ENCODE measurements around the gene CA6.
"Not testable (repeated sequence)": the region's sequence is repeated elsewhere in the genome, so short reads cannot be mapped to it uniquely, and the experiment has no call there.

CA6 gene

DNA sequence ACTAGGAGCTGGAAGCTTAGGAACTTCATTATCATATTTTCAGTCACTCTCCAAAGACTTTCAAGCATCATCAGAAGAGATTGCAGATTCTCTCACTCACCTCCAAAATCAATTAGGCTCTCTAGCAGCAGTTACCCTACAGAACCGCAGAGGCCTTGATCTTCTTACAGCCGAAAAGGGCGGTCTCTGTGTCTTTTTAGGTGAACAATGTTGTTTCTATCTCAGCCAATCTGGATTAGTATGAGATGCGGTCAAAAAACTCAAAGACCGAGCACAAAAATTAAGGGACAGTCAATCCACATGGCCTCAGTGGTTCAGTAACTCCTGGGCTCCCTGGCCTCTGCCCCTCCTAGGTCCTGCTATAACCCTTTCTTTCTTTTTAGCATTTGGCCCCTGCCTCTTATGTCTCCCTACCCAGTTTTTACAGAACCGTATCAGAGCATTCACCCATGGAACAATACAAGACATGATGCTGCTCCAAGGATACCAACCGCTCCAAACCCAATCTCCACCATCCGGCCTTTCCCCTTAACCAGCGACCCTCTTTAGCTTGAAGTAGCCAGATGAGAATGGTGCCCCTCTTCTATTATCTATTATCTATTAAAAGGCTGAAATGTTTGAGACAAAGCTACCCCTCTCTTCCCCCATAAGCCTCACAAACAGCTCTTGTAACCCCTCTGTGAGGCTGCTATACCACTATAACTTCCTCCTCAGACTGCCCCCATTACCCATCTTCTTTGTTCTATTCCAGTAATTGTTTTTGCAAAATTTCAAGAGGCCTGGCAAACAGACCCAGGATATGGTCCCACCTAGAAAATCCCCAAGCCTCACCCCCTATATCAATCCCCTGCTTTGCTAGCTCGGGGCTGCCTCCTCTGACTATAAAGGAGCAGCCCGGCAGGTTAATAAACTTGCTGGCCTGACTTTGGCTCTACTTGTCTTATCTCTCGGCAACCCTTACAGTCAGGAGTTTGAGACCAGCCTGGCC, 18.7 kb upstream of the CA6 start:
- no peak for DNase-seq (ENCODE audit: low read depth)

DNA sequence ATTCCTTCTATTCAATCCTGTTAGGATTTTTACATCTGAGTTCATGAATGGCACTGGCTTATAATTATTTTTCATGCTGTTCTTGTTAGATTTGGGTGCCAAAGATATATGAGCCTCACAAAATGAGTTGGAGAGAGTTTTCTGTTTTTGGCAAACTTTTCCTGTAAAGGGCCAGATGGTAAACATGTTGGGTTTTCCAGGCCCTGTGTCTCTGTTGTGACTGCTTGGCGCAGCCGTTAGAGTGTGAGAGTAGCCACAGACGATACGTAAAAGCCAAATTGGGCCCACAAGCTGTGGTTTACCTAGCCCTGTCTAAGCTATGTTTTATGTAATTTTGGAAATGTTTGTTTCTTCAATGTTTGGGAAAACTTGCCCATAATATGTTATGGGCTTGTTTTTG, 15.6 kb upstream of the CA6 start:
- DNase-seq (ENCODE audit: low read depth) = no peak

DNA sequence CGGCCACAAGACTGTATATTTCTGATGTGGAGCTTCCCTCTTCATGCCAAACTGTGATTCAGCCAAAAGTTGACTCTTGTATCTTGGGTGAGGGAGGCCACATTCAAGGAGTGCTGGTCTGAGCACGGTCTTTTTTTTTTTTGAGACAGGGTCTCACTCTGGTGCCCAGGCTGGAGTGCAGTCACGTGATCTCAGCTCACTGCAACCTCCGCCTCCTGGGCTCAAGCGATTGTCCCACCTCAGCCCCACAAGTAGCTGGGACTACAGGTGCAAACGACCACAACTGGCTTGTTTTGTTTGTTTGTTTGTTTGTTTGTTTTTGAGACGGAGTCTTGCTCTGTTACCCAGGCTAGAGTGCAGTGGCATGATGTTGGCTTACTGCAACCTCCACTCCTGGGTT, 8.6 kb upstream of the CA6 start:
- not testable (repeated sequence) for DNase-seq (ENCODE audit: low read depth)

DNA sequence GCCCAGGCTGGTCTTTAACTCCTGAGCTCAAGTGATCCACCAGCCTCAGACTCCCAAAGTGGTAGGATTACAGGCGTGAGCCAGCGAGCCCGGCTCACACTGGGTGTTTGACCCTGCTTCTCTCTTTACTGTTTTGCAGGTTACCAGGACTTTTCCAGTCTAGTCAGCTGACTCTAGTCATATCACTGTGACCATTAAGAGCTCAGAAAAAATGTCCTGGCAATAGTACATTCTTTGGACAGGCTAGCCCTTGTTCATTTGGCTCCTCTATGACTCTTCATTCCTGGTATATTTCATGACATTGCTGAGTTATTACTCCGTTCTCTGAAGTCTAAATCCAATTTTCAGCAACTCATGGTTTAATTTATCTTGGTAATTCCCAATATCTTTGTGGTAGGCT, 8.0 kb upstream of the CA6 start:
- peak; percentile 3 for DNase-seq (ENCODE audit: low read depth)

DNA sequence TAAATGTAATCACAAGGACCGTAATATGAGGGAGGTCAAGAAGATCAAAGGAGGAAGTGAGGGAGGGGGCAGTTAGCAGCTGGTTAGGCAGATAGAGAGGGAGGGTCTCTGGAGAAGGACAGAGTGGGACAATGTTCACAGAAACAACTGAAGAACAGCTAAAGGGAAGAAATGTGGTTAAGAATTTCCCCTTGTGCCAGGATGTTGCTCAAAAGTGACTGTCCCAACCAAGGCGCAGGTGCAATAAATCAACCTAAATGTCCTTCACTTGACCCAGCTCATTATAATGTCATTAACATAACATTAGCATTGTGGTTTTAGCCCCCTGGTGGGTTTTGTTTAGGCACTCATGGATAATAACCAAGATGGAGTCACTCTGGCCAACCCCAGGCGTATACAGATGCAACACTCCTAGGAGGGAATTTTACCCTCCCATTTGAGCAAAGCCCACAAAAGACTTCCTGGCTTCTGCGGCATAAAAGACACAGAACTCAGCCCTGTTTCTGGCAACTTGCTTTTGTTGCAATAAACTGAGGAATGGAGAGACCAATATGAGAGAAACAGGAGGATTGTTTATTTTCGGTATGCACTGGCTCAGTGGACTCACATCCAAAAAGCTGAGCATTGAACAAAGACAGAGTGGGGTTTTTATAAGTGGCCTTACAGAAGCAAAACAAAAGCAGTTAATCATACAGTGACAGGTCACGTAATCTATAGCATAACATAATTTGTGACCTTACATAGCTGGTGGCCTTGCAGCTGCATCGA, 7.3 kb upstream of the CA6 start:
- DNase-seq (ENCODE audit: low read depth) = no peak

DNA sequence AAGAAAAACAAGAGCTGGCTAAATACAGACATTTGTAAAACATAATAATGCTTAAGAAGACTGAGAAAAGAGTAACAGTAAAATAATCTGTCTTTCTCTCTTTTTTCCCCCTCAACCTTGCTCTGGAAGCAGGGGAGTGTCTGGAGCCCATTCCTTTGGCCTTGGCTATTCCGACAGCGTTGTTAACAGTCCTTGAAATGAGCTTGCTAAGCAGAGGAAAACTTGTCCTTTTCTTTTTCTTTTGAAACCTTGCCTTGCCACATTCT, 6.7 kb upstream of the CA6 start:
- DNase-seq (ENCODE audit: low read depth) = no peak

DNA sequence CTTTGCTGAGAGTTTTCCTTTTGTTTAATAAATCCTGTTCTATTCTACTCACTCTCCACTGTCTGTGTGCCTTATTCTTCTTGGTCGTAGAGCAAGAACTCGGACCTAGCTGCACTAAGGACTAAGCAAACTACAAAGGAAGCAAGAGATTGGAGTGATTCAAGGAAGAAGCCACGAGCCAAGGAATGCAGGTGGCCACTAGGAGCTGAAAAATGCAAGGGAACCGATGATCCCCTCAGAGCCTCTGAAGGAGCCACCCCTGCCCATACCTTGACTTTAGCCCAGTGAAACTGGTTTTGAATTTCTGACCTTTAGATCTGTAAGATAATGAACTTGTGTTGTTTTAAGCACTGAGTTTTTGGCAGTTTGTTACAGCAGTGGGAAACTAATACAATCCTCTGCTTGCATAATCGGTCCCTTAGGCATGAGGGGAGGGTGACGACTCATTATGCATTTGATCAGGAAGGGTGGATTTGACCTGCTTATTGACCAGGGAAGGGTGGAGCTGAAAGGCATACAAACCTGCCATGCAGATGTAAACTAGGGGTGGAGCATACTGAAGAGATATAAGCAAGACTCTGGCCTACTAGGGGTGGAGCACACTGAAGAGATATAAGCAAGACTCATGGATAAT, 6.2 kb upstream of the CA6 start:
- no peak for DNase-seq (ENCODE audit: low read depth)

DNA sequence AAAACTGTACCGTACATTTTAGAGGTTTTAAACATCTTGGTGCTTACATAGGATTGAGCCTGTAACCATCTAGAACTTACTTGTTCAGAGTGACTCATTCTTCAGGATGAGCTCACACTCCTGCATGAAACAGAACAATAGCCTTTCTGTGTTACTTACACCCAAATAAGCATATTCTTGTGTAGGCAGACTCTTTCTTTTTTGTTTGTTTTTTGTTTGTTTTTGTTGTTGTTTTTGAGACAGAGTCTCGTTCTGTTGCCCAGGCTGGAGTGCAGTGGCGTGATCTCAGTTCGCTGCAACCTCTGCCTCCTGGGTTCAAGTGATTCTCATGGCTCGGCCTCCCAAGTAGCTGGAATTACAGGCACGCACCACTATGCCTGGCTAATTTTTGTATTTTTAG, 3.8 kb upstream of the CA6 start:
- peak; percentile 21 for DNase-seq (ENCODE audit: low read depth)

DNA sequence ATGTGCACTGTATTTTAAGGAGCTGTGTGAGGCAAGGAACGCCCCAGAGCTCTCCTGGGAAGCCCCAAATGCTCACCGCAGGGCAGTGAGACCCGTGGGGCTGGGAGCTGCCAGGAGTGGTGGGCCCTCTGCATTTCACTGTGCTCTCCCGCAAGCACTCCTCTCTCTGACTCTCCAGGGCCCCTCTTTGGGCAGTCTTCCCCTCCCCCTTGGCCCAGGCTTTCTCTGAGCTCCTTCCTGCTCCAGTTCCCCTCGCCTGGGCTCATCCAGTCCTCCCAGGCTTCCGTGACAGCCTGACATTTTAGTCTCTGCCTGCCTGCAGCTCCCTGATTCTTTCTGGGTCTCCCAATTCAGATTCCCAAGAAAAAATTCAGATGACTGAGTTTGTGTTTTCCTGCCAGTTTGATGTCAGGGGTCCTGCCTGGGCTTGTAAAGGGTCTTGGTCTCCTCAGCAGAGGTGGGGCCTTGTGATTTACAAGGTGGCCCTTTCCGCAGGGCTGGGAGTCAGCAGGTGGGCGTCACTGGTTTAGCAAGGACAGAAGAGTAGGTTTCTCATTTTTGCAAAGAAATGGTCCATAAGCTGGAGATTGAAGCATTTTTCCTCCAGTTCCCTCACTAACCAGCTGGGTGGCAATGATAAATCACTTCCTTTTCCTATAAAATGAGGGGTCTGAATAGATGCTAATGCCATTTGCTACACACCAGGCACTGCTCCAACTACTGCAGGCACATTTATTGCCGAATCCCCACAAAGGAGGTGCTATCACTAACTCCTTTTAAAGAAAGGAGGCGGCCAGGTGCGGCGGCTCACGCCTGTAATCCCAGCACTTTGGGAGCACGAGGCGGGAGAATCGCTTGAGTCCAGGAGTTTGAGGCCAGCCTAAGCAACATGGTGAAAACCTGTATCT, 1.9 kb upstream of the CA6 start:
- no peak for DNase-seq (ENCODE audit: low read depth)

DNA sequence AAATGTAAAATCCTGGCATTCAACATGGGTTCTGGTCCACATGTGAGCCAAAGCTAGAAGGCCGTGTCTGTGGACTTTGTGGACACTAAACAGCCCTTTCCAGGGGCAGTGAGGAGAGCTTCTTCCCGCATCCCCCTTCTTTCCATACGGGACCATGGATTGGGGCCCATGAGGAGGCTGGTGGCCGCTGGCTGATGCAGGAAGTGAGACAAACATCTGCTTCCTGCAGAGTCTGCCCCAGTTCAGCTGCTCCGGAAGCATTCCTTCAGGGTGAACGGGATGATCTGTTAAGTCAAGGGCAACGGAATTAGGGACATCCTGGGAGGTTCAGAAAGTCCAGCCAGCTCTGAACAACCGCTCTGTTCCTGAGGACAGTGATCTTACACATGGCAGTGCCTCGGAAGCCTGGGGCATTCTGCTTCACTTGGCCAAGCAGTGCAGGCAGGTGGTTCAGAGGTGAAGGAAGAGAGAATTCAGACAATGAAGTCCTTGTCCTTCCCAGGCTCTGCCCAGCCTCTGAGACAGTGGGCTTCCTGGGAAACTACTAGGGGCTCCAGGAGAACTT, 1.5 kb downstream of the CA6 start:
- DNase-seq (ENCODE audit: low read depth) = no peak

DNA sequence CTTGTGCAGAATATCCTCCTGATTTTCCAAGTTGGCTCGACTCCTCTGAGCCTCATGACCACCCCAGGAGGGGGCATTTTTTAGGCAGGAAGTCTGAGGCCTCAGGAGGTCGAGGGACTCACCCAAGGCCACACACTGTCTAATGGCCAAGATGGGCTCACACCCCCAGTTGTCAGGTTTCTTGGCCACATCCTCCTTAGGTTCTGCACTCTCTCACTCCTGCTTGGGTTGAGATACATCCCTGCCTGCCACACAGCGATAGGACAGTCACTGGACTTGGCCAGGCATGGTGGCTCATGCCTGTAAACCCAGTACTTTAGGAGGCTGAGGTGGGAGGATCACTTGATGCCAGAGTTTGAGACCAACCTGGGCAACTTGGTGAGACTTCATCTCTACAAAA, 4.6 kb downstream of the CA6 start:
- no peak for DNase-seq (ENCODE audit: low read depth)

DNA sequence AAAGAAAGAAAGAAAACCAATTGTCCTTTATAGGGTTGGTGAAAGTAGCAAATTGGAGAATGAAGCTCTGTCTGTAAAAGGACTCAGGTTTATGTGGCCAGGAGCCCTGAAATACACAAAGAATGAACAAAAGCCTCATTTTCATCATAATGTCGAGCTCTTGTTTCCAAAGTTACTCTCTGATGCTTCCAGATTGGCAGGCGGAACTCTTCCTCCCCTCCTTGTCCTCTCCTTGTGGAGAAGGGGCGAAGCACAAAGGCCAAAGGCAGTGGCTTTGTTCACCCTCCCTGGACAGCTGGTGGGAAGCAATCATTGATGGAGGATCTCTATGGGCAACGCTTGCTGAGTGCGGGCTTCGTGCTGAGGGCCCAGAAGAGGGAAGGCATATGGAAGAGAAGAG, 5.6 kb downstream of the CA6 start:
- DNase-seq (ENCODE audit: low read depth) = no peak

DNA sequence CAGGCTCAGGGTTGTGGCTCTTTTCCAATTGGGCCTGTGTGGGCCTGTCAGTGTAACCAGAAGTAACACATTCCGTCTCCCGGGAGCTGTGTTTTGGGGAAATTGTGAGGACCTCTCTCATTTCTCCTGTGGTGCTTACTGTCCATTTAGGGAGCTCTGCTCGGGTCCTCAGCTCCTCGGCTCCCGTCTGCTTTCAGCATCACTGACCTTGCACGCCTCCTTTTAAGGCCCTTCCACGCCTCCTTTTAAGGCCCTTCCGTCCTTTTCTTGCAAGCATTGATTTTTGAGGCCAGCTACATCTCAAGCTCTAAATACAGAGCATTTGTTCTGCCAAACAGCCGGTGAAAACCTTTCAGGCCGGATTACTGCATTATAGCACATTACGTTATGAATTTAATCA, 9.7 kb downstream of the CA6 start:
- DNase-seq (ENCODE audit: low read depth) = no peak

DNA sequence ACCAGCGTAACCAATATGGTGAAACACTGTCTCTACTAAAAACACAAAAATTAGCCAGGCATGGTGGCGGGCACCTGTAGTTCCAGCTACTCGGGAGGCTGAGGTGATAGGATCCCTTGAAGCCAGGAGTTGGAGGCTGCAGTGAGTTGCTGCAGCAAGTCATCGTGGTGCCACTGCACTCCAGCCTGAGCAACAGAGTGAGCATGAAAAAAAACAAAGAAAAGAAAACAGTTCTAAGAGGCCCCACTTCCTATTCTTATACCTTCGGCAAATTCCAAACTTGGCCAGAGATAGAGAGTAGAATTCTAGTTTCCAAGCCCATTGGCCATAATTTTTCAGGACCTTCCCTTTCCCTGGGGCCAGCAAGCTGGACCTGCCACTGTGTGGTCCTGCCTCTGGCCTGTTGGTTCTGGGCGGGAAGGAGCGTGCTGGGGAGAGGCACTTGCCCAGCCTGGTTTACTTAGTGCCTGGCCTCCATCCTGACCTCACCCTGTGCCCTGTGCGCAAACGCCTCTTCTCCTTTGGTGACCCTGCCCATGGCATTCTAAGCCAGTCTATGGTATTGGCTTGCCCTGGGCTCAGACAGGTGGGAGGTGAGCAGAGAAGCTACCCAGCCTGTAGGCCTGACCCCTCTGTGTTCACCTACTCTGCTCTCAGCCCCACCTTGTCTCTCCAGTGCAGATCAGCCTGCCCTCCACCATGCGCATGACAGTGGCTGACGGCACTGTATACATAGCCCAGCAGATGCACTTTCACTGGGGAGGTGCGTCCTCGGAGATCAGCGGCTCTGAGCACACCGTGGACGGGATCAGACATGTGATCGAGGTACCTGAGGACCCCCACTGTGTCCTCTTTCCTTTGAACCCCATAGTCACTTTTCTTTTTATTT, 11.0 kb downstream of the CA6 start:
- DNase-seq (ENCODE audit: low read depth) = no peak

DNA sequence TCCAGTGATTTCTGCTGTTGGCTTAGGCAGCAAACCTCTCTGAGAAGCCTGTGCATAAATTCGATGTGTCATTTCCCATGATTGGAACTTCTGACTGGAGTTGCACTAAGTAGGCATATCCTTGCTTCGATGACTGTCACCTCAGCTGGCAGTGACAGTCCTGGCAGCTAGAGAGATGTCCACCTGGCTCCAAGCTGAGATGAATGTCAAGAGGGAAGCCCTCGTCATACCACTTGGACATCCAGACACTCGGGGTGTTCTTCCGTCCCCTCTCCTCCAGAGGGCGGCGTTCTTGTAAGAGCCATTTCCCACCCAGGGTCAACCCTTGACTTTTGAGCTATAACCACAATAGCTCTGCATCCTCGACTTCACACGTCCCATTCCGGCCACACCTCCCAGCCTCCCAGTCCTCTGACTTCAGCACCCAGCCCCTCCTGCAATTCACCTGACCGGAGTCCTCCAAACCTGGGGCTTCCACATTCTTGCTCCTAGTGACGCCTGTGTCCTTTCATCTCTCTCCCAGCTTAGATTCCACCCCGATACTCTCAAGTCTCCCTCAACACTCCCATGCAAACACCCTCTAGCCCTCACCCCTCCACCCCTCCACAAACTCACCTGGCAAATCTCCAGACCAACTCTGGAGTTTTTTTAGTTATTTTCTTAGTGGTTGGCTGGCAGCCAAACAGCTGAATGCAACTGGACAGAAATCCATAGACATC, 17.3 kb downstream of the CA6 start:
- DNase-seq (ENCODE audit: low read depth) = no peak

DNA sequence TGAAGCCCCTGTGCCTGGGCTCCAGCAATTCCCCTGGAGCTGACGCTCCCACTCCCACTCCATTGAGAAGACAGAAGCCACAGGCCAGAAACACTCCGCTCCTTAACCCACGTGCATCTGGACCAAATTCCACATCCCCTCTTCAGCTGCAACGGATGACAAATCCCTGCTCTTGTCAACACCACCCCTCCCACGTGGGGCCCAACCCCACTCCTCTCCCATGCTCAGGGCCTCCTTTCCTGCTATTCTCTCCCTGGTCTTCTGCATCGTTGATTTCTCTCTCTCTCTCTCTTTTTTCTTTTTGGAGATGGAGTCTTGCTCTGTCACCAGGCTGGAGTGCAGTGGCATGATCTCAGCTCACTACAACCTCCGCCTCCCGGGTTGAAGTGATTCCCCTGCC, 18.3 kb downstream of the CA6 start:
- DNase-seq (ENCODE audit: low read depth) = no peak

DNA sequence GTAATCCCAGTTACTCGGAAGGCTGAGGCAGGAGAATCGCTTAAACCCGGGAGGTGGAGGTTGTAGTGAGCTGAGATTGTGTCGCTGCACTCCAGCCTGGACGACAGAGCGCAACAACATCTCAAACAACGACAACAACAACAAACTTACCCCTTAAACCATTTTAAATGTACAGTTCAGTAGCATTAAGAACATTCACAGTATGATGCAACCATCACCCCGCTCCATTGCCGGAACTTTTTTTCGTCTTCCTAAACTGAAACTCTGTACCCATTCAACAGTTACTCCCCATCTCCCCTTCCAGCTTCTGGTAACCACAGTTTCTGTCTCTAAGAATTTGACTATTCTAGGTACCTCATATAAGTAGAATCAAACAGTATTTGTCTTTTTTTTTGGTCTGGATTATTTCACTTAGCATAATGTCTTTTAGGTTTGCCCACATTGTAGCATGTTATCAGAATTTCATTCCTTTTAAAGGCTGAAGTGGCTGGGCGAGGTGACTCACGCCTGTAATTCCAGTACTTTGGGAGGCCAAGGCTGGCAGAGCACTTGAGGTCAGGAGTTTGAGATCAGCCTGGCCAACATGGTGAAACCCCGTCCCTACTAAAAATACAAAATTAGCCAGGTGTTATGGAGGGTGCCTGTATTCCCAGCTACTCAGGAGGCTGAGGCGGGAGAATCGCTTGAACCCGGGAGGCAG, 19.6 kb downstream of the CA6 start:
- no peak for DNase-seq (ENCODE audit: low read depth)

DNA sequence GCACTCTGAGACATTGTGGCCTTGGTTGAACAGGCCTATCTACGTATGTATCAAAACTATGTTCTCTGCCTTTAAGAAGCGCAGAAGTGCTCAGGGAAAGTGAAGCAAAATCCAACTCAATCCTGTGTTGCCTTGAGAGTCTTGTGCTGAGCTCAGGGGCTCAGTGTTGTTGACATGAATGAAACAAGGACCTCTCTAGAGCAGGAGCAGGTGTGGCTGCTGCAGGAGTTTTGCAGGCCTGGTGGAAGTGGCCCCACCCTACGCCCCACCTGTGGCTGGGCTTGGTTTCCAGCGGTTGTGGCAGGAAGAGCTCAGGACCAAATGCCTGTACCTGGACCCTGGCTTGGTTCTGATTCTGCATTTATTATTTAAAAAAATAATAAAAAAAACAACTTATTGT, 20.9 kb downstream of the CA6 start:
- no peak for DNase-seq (ENCODE audit: low read depth)

DNA sequence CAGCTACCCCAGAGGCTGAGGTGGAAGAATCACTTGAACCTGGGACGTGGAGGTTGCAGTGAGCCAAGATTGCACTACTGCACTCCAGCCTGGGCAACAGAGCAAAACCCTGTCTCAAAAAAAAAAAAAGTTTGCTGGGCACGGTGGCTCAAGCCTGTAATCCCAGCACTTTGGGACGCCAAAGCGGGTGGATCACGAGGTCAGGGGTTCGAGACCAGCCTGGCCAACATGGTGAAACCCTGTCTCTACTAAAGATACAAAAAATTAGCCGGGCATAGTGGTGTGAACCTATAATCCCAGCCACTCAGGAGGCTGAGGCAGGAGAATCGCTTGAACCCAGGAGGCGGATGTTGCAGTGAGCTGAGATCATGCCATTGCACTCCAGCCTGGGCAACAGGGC, 23.2 kb downstream of the CA6 start:
- DNase-seq (ENCODE audit: low read depth) = not testable (repeated sequence)
